ENCODE data around the gene CS. TPM values are rescaled to one million over a fixed set of nuclear protein-coding genes. Genes with fewer than 3 reads are reported as not detected.

CS gene
- total RNA-seq, 1 donor from 2014 or later, result 91.1 TPM

- no peaks in the 10 kb centered on the region for H3K36me3 ChIP-seq
- peaks cover 9% of the 10 kb centered on the region for H3K36me3 Mint-ChIP-seq
- peaks cover 11% of the 10 kb centered on the region for H3K4me1 Mint-ChIP-seq
- no peak for DNase-seq (ENCODE audit: low spot score)
- H4K20me1 ChIP-seq (ENCODE audit: low read depth), result no peaks in the 10 kb centered on the region
- H3K27me3 Mint-ChIP-seq (ENCODE audit: insufficient read depth, low read depth), result peaks cover 5% of the 10 kb centered on the region
- peaks cover 19% of the 10 kb centered on the region for H3F3A ChIP-seq (ENCODE audit: low read depth)
- H3K4me1 ChIP-seq, result peaks cover 20% of the 10 kb centered on the region
- H3K4me3 ChIP-seq, result no peak overlapping the region
- H3K79me2 ChIP-seq (ENCODE audit: low read depth), result no peaks in the 10 kb centered on the region
- TF ChIP-seq EZH2phosphoT487 (IDR thresholded peaks at IDR 0.05) (no peak), EZH2 (IDR thresholded peaks at IDR 0.05) (no peak), CTCF (IDR thresholded peaks at IDR 0.05) (no peak)
- no peak overlapping the region for H2AFZ ChIP-seq (replicated peaks)
- H3K4me2 ChIP-seq, result no peak overlapping the region
- no peak overlapping the region for H3K27ac Mint-ChIP-seq
- no peaks in the 10 kb centered on the region for H3K9me3 ChIP-seq (ENCODE audit: low read depth)
- no peak overlapping the region for H3K27ac ChIP-seq
- H3K9ac ChIP-seq, result no peak overlapping the region
- H3K9me3 Mint-ChIP-seq, result no peaks in the 10 kb centered on the region
- H3K27me3 ChIP-seq, result no peaks in the 10 kb centered on the region
- H3K4me3 Mint-ChIP-seq, result no peak overlapping the region
These were observed 41.5 kb upstream of the CS start for GRCh38 chr12:56341616-56342015.

- Mint-ChIP-seq H3K9me3 (no peaks in the 10 kb centered on the region), H3K4me1 (peaks cover 11% of the 10 kb centered on the region), H3K27me3 (ENCODE audit: insufficient read depth, low read depth) (peaks cover 5% of the 10 kb centered on the region), H3K4me3 (peak overlapping the region; percentile 2), H3K27ac (peak overlapping the region; percentile 55), H3K36me3 (no peaks in the 10 kb centered on the region)
- peak overlapping the region; percentile 84 for H2AFZ ChIP-seq (replicated peaks)
- H3K9ac ChIP-seq, result peak overlapping the region; percentile 38
- H3K4me1 ChIP-seq, result peaks cover 20% of the 10 kb centered on the region
- no peaks in the 10 kb centered on the region for H4K20me1 ChIP-seq (ENCODE audit: low read depth)
- H3K4me3 ChIP-seq, result peak overlapping the region; percentile 18
- H3K27ac ChIP-seq, result peak overlapping the region; percentile 73
- no peaks in the 10 kb centered on the region for H3K27me3 ChIP-seq
- peak overlapping the region; percentile 70 for H3K4me2 ChIP-seq
- no peaks in the 10 kb centered on the region for H3K79me2 ChIP-seq (ENCODE audit: low read depth)
- H3K9me3 ChIP-seq (ENCODE audit: low read depth), result no peaks in the 10 kb centered on the region
- DNase-seq (ENCODE audit: low spot score), result no peak
- H3K36me3 ChIP-seq, result no peaks in the 10 kb centered on the region
- H3F3A ChIP-seq (ENCODE audit: low read depth), result peaks cover 30% of the 10 kb centered on the region
- no peak for TF ChIP-seq EZH2 (IDR thresholded peaks at IDR 0.05)
- TF ChIP-seq CTCF (IDR thresholded peaks at IDR 0.05), result no peak
- TF ChIP-seq EZH2phosphoT487 (IDR thresholded peaks at IDR 0.05), result no peak
These were observed 39.0 kb upstream of the CS start for GRCh38 chr12:56339158-56339422.

- Histone ChIP-seq H3K27ac (peak within 1 kb of the TSS; percentile 73), H3K79me2 (ENCODE audit: low read depth) (no peaks in the 10 kb centered on the region), H3K4me2 (peak within 1 kb of the TSS; percentile 70)
These were observed 38.4 kb upstream of the CS start, which contains the start of gene IL23A for GRCh38 chr12:56338308-56339157. Gene IL23A, plus strand, starts transcription at chr12:56338884. Its CDS starts 161 bp downstream, at chr12:56339045.

More at GRCh38 chr12:56338308-56339157, 38.4 kb upstream of the CS start, which contains the start of gene IL23A:
- no peaks in the 10 kb centered on the region for H4K20me1 ChIP-seq (ENCODE audit: low read depth)
- TF ChIP-seq EZH2phosphoT487 (IDR thresholded peaks at IDR 0.05) (no peak), CTCF (IDR thresholded peaks at IDR 0.05) (no peak), EZH2 (IDR thresholded peaks at IDR 0.05) (no peak)
- H3K4me1 ChIP-seq, result peaks cover 20% of the 10 kb centered on the region
- no peaks in the 10 kb centered on the region for H3K36me3 Mint-ChIP-seq
- peaks cover 35% of the 10 kb centered on the region for H3F3A ChIP-seq (ENCODE audit: low read depth)
- H3K9me3 Mint-ChIP-seq, result no peaks in the 10 kb centered on the region
- peak within 1 kb of the TSS; percentile 18 for H3K4me3 ChIP-seq
- no peaks in the 10 kb centered on the region for H3K36me3 ChIP-seq
- peak within 1 kb of the TSS; percentile 55 for H3K27ac Mint-ChIP-seq
- H3K4me1 Mint-ChIP-seq, result peaks cover 11% of the 10 kb centered on the region
- no peaks in the 10 kb centered on the region for H3K9me3 ChIP-seq (ENCODE audit: low read depth)
- H2AFZ ChIP-seq (replicated peaks), result peak within 1 kb of the TSS; percentile 84
- peak within 1 kb of the TSS; percentile 2 for H3K4me3 Mint-ChIP-seq
- H3K27me3 Mint-ChIP-seq (ENCODE audit: insufficient read depth, low read depth), result peaks cover 8% of the 10 kb centered on the region
- H3K27me3 ChIP-seq, result no peaks in the 10 kb centered on the region
- peak within 1 kb of the TSS; percentile 38 for H3K9ac ChIP-seq
- peak; percentile 54 for DNase-seq (ENCODE audit: low spot score)

All from neural progenitor cell (in vitro differentiated cells).